ENCODE data around the gene BUD23. TPM values are rescaled to one million over a fixed set of nuclear protein-coding genes. Genes with fewer than 3 reads are reported as not detected.
A peak's percentile ranks its signal among the peaks of the same experiment; 100 is the strongest.
"Not testable (repeated sequence)": the region's sequence is repeated elsewhere in the genome, so short reads cannot be mapped to it uniquely, and the experiment has no call there.

BUD23 gene
- total RNA-seq, 4 donors from 2014 or later: 12.4 to 54.6 (median 31.5) TPM

DNA sequence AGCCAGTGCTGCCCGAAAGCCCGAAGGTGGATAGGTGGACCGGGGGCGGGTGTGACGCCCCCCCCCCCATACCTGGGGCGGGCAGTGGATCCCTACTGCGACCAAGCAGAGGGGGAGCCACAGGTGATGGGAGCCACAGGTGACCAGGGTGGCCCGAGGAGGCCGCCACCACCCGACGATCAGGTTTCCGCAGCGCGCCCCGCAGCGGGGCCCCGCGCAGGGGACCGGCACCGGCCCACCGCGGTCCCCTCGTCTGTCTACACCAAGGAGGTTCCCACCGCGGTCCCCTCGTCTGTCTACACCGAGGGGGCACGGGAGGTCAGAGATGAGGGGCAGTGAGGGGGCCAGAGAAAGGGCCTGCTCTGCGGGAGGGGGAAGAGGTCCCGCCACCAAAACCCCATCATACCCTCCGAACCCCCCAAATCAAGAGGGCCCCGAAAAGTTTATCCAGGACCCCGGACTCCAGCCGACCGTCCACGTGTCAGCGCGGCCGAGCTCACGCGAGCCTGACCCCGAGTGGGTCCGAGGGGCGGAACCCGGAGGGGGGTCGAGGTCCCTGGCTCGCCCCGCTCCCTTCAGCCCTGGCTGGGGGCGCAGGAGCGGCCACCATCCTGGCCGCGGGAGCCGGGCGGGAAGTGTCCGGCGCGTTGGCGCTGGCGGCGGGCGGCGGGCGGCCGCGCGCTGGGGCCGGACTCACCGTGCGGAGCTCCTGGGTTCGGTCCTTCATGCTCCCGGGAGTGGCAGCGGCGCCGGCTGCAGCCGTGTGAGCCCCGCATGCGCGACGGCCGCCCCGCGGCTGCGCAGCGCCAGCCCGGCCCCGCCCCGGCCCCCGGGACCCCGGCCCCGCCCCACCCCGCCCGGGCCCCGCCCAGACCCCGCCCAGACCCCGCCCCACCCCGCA is 35.8 kb downstream of the BUD23 start, which contains the start of gene STX1A:
Gene STX1A, minus strand, starts transcription at position 765 of the 901 bp plus-strand sequence. Its CDS starts 38 bp downstream, at position 727.
- intact Hi-C loops (cut with DNase I; ENCODE audit: low total_unique reads): no loop called here
- peak in 1 of 2 donors; percentile 66 for TF ChIP-seq POLR2A (IDR thresholded peaks at IDR 0.05)
- TF ChIP-seq, protein P1, sequence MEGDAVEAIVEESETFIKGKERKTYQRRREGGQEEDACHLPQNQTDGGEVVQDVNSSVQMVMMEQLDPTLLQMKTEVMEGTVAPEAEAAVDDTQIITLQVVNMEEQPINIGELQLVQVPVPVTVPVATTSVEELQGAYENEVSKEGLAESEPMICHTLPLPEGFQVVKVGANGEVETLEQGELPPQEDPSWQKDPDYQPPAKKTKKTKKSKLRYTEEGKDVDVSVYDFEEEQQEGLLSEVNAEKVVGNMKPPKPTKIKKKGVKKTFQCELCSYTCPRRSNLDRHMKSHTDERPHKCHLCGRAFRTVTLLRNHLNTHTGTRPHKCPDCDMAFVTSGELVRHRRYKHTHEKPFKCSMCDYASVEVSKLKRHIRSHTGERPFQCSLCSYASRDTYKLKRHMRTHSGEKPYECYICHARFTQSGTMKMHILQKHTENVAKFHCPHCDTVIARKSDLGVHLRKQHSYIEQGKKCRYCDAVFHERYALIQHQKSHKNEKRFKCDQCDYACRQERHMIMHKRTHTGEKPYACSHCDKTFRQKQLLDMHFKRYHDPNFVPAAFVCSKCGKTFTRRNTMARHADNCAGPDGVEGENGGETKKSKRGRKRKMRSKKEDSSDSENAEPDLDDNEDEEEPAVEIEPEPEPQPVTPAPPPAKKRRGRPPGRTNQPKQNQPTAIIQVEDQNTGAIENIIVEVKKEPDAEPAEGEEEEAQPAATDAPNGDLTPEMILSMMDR (IDR thresholded peaks at IDR 0.05): no peak
- H3K27me3 ChIP-seq: no peaks in the 10 kb centered on the region
- H3K36me3 ChIP-seq: no peaks in the 10 kb centered on the region
- H3K4me1 ChIP-seq: peaks cover 0 to 12% of the 10 kb centered on the region in 2 donors
- H3K9me3 ChIP-seq: no peaks in the 10 kb centered on the region
- peak in 1 of 2 donors; percentile 77 for DNase-seq
- H3K27ac ChIP-seq: peak within 1 kb of the TSS; percentile 47 to 51
- peak within 1 kb of the TSS; percentile 49 to 70 for H3K4me3 ChIP-seq

DNA sequence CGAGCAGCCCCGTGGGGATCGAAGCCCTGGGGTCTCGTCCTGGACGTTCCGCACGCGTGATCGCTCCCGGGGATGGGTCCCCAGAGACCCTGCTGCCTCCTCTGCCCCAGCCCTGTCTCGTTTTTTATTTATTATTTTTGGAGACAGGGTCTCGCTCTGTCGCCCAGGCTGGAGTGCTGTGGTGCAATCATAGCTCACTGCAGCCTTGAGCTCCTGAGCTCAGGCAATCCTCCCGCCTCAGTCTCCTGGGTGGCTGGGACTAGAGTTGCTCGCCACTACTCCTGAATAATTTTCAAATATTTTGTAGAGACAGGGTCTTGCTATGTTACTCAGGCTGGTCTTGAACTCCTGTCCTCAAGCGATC is 36.4 kb downstream of the BUD23 start:
- H3K4me3 ChIP-seq: peak overlapping the region; percentile 33 to 70
- H3K27ac ChIP-seq: no peak overlapping the region
- peaks cover 0 to 12% of the 10 kb centered on the region in 2 donors for H3K4me1 ChIP-seq
- no peaks in the 10 kb centered on the region for H3K36me3 ChIP-seq
- no peaks in the 10 kb centered on the region for H3K9me3 ChIP-seq
- intact Hi-C loops (cut with DNase I; ENCODE audit: low total_unique reads): no loop called here
- no peaks in the 10 kb centered on the region for H3K27me3 ChIP-seq
- no peak for DNase-seq
- TF ChIP-seq, protein P1 (IDR thresholded peaks at IDR 0.05): no peak
- TF ChIP-seq POLR2A (IDR thresholded peaks at IDR 0.05): no peak

DNA sequence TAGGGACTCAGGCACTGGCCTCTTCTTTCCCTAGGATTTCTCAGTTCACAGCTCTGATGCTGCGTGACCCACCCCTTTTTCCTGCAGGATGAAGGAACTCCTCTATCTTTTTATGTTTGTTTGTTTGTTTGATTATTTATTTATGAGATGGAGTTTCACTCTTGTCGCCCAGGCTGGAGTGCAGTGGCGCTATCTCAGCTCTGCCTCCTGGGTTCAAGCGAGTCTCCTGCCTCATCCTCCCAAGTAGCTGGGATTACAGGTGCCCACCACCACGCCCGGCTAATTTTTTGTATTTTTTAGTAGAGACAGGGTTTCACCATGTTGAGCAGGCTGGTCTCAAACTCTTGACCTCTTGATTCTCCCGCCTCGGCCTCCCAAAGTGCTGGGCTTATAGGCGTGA is 37.0 kb downstream of the BUD23 start:
- H3K36me3 ChIP-seq; DNase-seq; H3K27me3 ChIP-seq; H3K27ac ChIP-seq; H3K4me3 ChIP-seq; intact Hi-C loops (cut with DNase I; ENCODE audit: low total_unique reads); H3K9me3 ChIP-seq: not testable (repeated sequence)
- peaks cover 0 to 12% of the 10 kb centered on the region in 2 donors for H3K4me1 ChIP-seq

DNA sequence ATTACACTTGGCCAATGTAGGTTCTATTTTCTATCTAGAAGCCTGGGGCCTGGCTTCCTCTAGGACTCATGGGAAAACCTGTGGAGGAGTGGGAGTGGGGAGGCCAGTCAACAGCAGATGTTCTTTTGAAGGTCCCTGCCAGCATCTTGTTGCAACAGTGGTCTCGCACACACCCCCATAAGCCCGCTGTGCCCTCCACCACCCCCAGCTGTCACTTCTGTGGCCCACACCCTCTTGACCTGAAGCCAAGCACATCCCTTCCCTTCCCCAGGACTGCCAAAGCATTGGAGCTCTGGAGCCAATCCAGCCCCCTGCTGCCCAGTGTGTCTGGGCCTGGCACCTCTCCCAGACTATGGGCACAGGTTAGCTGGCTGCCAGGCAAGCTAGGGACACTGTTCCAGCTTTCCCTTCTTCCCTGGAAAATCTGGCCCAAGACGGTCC is 38.0 kb downstream of the BUD23 start:
- H3K4me1 ChIP-seq: peaks cover 0 to 12% of the 10 kb centered on the region in 2 donors

DNA sequence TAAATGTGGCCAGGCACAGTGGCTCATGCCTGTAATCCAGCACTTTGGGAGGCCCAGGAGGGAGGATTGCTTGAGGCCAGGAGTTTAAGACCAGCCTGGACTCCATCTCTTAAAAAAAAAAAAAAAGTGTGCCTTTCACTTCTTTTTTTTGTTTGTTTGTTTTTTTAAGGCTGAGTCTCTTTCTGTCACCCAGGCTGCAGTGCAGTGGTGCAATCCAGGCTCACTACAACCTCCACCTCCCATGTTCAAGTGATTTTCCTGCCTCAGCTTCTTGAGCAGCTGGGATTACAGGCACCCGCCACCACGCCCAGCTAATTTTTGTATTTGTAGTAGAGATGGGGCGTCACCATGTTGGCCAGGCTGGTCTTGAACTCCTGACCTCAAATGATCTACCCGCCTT is 38.8 kb downstream of the BUD23 start:
- intact Hi-C loops (cut with DNase I; ENCODE audit: low total_unique reads): not testable (repeated sequence)

More for the DNA sequence above, 38.0 kb downstream of the BUD23 start:
- Histone ChIP-seq H3K9me3 (no peaks in the 10 kb centered on the region), H3K27ac (no peak overlapping the region), H3K4me3 (no peak overlapping the region), H3K27me3 (no peaks in the 10 kb centered on the region), H3K36me3 (no peaks in the 10 kb centered on the region)
- DNase-seq: no peak
- intact Hi-C loops (cut with DNase I; ENCODE audit: low total_unique reads): no loop called here
- TF ChIP-seq POLR2A (IDR thresholded peaks at IDR 0.05): no peak
- TF ChIP-seq, protein P1 (IDR thresholded peaks at IDR 0.05): no peak

DNA sequence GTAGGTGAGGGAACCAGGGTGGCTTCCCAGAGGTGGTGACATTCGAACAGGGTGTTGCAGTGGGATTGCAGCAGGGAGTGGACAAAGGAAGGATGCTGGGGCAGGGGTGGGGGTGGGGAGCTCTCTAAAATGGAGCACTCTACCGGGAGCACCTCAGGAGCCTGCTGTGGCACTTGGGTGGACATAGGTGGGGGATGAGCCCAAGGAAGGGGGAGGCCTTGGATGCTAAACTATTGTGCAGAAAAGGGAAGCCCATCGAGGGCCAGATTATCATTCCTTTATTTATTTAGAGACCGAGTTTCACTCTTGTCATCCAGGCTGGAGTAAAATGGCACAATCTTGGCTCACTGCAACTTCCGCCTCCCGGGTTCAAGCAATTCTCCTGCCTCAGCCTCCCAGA is 39.4 kb downstream of the BUD23 start:
- no peak for DNase-seq
- no peaks in the 10 kb centered on the region for H3K27me3 ChIP-seq
- peaks cover 0 to 12% of the 10 kb centered on the region in 2 donors for H3K4me1 ChIP-seq
- intact Hi-C loops (cut with DNase I; ENCODE audit: low total_unique reads): no loop called here
- no peaks in the 10 kb centered on the region for H3K36me3 ChIP-seq
- TF ChIP-seq POLR2A (IDR thresholded peaks at IDR 0.05): no peak
- TF ChIP-seq, protein P1 (IDR thresholded peaks at IDR 0.05): no peak
- no peak overlapping the region for H3K27ac ChIP-seq
- H3K9me3 ChIP-seq: no peaks in the 10 kb centered on the region
- H3K4me3 ChIP-seq: no peak overlapping the region

More for the DNA sequence above, 38.8 kb downstream of the BUD23 start:
- H3K27me3 ChIP-seq, H3K4me3 ChIP-seq, H3K36me3 ChIP-seq, DNase-seq, H3K27ac ChIP-seq, H3K9me3 ChIP-seq: not testable (repeated sequence)
- H3K4me1 ChIP-seq: peaks cover 0 to 12% of the 10 kb centered on the region in 2 donors
